Inflammatory macrophage (primary cell): Measurements from ENCODE around the gene NTSR2.
A peak's percentile ranks its signal among the peaks of the same experiment; 100 is the strongest.

Experiments
- DNase-seq, 2 donors: peaks; one replicate each; pipeline ENCODE4 v3.0.0-alpha.2; 2020 to 2022

Gene NTSR2

DNA sequence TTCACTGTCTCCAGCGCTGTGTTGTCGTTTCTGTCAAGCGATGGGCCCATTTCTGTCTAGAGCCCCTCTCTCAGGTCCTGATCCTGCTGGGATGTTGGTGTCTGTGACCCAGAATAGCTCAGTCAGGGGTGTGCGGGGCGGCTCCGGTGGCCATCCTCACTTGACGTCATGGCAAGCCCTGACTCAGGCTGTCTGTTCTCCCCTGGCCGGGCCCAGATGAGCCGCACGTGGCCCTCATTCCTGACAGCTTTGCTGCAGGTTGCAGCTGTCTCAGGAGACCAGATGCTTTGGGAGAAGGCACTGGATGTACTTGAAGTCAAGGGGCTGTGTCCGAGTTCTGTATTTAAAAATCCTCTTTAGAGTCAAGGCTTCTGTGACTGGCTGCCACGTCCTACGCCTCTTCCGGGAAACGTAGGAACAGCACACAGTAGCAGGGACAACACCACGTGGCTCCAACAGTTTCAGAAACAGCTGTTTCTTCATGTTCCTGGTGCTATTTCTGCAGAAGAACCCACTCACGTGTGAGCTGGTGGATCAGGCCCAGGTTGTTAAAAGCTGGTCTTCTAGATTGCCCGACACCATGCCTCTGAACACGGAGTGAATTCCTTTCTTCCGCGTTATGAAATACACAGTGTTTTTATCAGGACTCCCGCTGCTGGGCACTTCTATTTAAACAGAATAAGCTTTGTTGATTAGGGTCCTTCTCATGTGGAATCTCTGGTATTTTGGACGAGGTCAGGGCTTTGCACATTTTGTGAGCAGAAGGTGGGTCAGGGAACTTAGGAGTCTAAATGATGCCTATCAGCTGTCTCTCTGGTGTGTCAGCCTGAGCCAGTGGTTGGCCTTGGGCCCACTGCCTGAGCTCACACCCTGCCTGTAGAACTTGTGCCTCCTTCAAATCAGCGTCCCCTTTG lies 28.3 kb upstream of the NTSR2 start:
- peak; percentile 81 to 87 for DNase-seq

DNA sequence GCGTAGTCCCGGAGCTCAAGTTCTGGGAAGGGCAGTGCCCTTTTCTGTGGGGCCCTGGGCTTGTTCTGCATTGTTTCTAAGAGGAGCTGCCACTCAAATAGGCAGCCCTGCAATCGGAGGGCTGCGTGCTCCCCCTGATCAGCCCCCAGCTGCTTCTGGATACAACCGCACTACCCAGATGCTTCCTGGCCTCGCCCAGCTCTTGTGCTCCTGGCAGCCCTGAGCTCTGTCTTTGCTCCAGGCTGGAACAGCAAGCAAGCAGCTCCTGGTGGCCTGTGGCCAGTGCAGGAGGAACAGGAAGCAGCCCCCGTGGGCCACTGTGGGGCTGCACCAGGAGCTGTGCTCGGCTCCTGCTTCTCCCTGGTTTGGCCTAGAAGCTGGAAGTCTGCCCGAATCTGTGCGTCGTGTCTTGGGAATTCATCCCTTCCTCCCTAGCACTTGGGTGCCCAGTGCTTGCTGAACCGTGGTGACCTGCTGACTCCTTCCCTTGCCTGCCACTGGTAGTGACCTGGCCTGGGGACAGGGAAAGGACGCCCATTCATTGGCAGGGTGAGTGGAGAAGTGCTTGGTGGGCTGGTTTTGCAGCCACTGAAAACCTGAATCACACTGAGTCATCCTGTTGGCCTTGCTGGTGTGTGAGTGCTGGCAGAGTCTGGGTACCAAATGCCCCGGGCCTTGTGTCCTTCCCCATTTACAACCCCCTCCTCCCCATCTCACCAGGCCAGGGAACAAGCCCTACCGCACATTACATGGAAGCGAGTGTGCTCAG lies 27.3 kb upstream of the NTSR2 start:
- peak; percentile 43 to 62 for DNase-seq

GRCh38 chr2:11696736-11697102 lies 26.7 kb upstream of the NTSR2 start:
- no peak for DNase-seq

- DNase-seq = no peak
Observed at GRCh38 chr2:11695576-11695975, 25.6 kb upstream of the NTSR2 start.

GRCh38 chr2:11692966-11693521 lies 23.0 kb upstream of the NTSR2 start:
- DNase-seq = peak; percentile 70 to 73

GRCh38 chr2:11691076-11691660 lies 21.2 kb upstream of the NTSR2 start:
- peak; percentile 83 to 84 for DNase-seq

DNA sequence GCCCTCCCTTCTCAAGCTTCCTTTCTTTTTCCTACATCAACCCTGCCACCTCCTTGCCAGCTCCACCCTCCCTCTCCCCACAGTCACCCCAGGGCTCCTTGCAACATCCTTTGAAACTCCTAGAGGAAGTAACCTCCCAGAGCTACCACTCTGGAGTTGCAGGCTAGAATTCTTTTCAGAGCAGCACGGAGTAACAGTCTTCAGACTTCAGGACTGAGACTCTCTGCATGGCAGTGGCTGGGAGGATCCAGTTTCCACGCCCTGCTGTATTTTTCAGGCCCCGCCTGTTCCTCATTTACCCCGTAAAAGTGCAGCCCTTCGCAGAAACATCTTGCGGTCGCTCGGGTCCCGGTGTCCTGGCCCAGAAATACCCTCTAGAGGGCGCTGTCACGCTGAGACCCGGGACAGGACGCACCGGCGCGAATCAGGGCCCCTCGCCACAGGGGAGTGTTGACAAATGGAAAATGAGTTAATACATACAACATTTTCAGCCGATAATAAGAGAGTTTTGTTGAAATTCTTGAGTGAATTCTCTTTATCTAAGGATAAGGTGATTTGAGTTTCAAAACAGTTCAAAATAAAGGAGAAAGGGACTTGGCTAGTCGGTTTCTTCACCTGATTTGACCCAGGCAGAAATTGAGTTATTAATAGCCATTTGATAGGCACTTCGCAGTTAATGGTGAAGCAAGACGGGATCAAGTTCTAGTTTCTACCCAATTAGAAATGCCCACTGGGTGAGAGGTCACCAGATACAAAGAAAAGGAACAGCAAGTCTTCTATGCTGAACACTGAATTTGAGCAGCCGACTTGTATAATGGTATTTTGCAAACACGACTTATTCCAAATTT lies 18.5 kb upstream of the NTSR2 start:
- DNase-seq = peak; percentile 91 to 96

- no peak for DNase-seq
Observed at GRCh38 chr2:11687736-11688135, 17.7 kb upstream of the NTSR2 start.

- no peak for DNase-seq
Observed at GRCh38 chr2:11685906-11686470, 16.0 kb upstream of the NTSR2 start.

- no peak for DNase-seq
Observed at GRCh38 chr2:11684894-11685460, 15.0 kb upstream of the NTSR2 start.

GRCh38 chr2:11683966-11684365 lies 14.0 kb upstream of the NTSR2 start:
- no peak for DNase-seq

DNA sequence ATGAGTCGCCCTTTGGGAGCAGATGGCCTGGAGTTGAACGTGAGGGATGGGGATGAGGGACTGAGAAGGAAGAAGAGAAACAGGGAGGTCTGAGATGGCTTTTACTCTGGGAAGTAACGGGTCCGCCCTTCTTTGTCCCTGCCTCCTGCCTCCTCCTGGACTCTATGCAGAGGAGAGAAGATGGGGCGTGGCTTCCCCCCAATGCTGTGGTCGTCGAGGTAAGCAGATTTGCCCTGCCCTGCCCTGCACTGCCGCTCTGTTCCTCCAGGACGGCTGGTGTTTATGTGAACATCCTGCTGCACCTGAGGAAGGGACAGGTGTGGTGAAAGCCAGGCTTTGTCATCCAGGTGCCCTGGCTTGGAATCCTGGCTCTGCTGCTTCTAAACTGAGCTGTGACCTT lies 13.5 kb upstream of the NTSR2 start:
- DNase-seq = no peak

DNA sequence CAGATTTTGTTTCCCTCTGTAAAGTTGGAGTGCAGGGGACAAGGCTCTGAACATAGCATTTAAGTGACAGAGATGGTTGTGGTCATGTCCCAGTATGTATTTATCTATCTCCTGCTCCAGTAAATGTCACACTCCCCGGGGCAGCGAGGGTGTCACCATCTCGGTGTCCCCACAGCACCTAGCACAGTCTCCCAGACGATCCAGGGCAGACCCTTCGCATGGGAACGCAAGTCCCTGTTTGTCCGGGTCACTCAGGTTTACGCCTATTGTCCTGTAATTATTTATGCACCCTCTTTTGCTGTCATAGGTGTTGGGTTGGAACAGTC lies 12.6 kb upstream of the NTSR2 start:
- DNase-seq = no peak

- DNase-seq = no peak
Observed at GRCh38 chr2:11681722-11682589, 12.0 kb upstream of the NTSR2 start.

DNA sequence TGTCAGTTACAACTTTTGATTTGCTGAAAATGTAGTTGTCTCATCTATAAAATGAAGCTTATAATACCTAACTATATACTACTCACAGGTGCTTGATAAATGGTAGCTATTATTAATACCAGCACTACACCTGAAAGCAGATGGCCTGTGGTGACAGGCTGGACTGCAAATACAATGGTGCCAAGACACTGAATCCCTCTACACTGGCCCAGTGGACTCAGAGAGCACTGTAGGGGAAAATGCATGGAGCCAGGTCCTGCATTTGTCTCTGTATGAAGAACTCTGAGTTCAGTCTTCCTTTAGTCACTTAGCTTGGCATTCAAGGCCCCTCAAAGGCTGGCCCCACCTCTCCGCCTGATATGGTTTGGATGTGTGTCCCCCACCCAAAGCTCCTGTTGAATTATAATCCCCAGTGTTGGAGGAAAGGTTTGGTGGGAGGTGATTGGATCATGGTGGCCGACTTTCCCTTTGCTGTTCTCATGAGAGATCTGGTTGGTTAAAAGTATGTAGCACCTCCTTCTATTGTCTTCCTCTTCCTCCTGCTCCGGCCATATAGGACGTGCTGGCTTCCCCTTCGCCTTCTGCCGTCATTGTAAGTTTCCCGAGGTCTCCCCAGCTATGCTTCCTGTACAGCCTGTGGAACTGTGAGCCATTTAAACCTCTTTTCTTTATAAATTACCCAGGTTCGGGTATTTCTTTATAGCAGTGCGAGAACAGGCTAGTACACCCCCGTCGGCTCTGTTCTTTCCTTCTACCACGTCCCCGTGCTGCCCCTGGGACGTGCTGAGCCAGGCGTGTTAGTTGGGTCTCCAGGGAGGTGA lies 11.1 kb upstream of the NTSR2 start:
- DNase-seq = no peak

DNA sequence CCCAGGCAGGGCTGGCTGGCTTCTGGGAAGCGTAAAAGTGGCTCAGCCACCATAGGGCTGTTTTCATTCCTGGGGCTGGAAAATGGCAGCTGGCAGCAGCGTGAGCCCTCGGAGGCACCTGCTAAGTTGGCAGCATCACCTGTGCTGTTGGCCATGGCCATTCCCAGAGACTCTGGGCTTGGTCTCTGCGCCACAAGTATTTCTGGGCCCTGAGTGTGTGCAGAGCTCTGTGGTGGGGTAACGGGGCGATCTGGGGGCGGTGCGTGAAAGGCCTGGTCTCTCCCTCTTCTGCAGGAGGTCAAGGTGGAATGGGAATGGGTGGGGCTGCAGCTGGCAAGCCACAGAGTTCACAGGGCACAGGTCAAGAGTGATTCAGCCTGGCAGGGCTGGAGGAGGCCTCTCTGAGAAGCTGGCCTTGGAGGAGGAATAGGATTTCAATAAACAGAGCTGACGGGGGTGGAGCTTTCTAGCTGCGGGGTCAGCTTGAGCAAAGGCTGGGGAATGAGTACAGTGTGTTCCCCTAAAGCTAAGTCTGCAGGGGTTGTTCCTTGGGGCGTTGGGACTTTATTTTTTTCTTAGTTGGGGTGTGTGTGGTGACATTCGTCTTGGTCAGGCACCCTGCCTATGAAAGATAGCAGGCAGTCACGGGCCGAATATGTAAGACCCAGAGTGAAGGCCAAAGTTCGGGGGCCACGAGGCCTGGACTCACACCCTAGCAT lies 10.3 kb upstream of the NTSR2 start:
- no peak for DNase-seq

DNA sequence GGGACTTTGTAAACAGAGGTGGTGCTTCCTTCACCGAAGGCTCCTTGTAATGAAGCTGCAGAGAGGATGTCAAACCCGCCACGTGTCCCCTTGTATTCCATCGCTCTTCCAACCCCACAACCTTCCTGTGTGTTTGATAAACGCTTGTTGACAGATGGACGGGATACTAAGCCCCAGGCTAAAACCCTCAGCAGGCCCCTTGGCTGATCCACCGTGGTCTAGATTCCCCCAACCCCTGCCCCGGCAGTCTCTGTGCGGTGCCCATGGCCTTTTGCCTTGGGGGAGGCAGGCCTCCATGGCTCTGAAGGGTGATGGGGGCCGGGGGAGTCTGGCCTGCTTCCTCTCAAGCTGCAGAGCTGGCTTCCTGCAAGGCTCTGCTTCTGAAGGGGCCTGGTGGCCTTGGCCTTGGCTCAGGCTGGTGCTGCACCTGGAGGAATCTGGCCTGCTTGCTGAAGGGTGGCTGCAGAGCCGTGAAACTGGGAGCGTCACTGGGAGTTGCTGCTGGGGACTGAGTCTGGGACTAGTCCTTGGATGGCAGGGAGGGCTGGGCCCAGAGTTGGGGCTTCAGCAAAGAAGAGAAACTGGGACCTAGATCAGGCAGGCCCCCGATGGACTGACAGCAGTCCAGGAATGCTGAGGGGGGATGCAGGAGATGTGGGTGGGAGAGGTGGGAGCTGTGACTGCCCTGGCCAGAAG lies 9.6 kb upstream of the NTSR2 start:
- no peak for DNase-seq

- no peak for DNase-seq
Observed at GRCh38 chr2:11679016-11679415, 9.0 kb upstream of the NTSR2 start.
